Adrenal gland (tissue), 12 donors: ENCODE measurements around the gene HNRNPH1. TPM values are rescaled to one million over a fixed set of nuclear protein-coding genes. Genes with fewer than 3 reads are reported as not detected.

Source experiments
- DNase-seq, 7 donors: peaks; one replicate each; pipeline ENCODE4 v3.0.0-alpha.2; 2019 to 2020
- H3K27ac ChIP-seq, 5 donors: fragments of 200-600 bp; sonication (generic) in 4 of 5; 1 replicate in 3 of 5; 2 replicates in 2 of 5; pipeline versions ENCODE4 v1.5.1 to v1.8.0; 2016 to 2020; ENCODE audit warnings: mild to moderate bottlenecking in 1 of 5
- H3K27me3 ChIP-seq: fragments of 200-600 bp; 2 replicates; pipeline ENCODE4 v1.8.0; 2021
- H3K36me3 ChIP-seq, 2 donors: fragments of 200-600 bp; replicated peaks in 1 of 2; 1 replicate in 1 of 2; 2 replicates in 1 of 2; pipeline versions ENCODE4 v1.5.1 to v1.8.0; 2018 to 2022
- H3K4me1 ChIP-seq, 2 donors: fragments of 200-600 bp; replicated peaks in 1 of 2; 1 replicate in 1 of 2; 2 replicates in 1 of 2; pipeline versions ENCODE4 v1.5.1 to v1.8.0; 2018 to 2021
- H3K4me3 ChIP-seq, 4 donors: fragments of 200-600 bp; sonication (generic) in 3 of 4; one replicate each; pipeline ENCODE4 v1.5.1; 2016 to 2018
- H3K9me3 ChIP-seq, 3 donors: fragments of 200-600 bp; sonication (generic) in 1 of 3; replicated peaks in 1 of 3; 1 replicate in 2 of 3; 2 replicates in 1 of 3; pipeline versions ENCODE4 v1.5.1 to v1.8.0; 2016 to 2021
- CTCF ChIP-seq, 6 experiments: fragments of 450-650 bp in 4 of 6; fragments of 200-600 bp in 2 of 6; sonication (generic) in 1 of 6; IDR thresholded peaks; 1 replicate in 5 of 6; 2 replicates in 1 of 6; pipeline versions ENCODE4 v1.5.1 to v1.8.0; 2016 to 2021; ENCODE audit warnings: antibody characterized with exemption in 6 of 6, mild to moderate bottlenecking in 2 of 6, moderate library complexity in 1 of 6
- POLR2A ChIP-seq, 2 donors: fragments of 450-650 bp; IDR thresholded peaks; one replicate each; pipeline ENCODE4 v1.6.1; 2017; ENCODE audit warnings: antibody characterized with exemption in 2 of 2, mild to moderate bottlenecking in 2 of 2, moderate library complexity in 1 of 2
- WGBS, 4 donors: extraction: QIAGEN DNeasy Blood & Tissue Kit in 2 of 4; methylation state at CpG; one replicate each; pipeline versions ENCODE4 v1.1.5 to v1.1.7; 2013 to 2017; 5-methylcytosine and 5-hydroxymethylcytosine counted together
- intact Hi-C, 2 donors: fragments of 100-400 bp; cut with DNase I; formaldehyde crosslinking; loops; one replicate each; pipeline versions ENCODE4 v1.14.1 to v1.15.0; 2022 to 2023
- polyA plus RNA-seq, 3 donors: library from polyadenylated mRNA; stranded (reverse); fragments of 200-250 nt in 2 of 3; fragments of 350-450 nt in 1 of 3; fragmentation: Illumina TruSeq in 1 of 3; extraction: RNeasy Lipid Tissue Mini Kit (QIAGEN cat#74804) in 1 of 3; gene quantifications; one replicate each; pipeline ENCODE4 v1.2.3, GENCODE V29; 2013 to 2014
- total RNA-seq, 9 donors: library from RNA; depleted of rRNA in 4 of 9; stranded (reverse); fragments of >200 nt in 4 of 9; fragments of 120-200 nt in 1 of 9; fragmentation: NEBNext Ultra II Directional in 1 of 9; extraction: Animal tissue kit (Norgen Biotek cat#: 25700) in 1 of 9; gene quantifications; one replicate each; pipeline versions ENCODE4 v1.1.0 to v1.2.4, GENCODE V29; 2013 to 2023
- donor health status: healthy with polysubstance abuse.
- donor health status: Bipolar disorder and iron deficiency.
- donor health status: DM: yes; HTN: yes; CAD: no.
- donor health status: DM: no; HTN: no; CAD: no.
- donor health status: DM: no; HTN: no; CAD: no.
- donor health status: DM: yes; HTN: yes; CAD: no.

HNRNPH1 gene
- total and polyA plus RNA-seq, 12 donors: 131 to 635 (median 354) TPM

DNA sequence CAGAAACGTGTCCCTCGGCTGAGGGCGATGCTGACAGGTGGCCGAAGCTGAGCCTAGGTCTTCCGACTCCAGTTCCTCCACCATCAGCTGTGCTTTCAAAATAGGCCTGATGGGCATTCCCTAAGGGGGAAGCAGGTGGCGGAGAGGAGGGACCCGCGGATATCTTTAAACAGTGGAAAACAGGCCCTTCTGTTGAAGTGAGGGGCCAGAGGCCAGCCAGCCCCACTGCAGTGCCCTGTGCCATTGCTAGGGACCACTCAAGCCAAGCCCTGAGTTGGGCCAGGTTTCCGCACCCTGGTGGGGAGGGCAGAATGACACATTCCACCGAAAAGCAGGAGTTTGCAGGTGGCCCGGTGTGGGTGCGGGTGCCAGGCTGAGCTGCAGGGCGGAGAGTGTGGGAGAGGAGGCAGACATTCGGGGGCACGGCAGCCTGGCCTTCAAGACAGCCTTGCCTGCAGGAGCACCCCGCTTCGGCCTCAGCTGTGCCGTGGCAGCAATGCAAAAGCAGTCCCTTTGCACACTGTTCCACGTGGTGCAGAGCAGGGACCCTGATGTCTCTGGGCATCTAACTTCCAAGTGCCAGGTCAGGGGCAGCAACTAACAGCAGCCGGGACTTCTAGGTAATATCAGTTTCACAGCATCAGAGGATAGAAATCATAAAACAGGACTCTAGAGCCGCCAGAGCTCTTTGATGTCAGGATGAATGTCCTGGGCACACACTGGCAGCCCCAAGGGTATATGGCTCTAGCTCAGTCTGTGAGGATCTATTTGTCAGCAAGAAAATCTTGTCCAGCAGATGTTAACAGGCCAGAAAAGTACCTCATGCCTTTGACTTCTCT lies 17.2 kb downstream of the HNRNPH1 start:
- intact Hi-C loops: loop anchor here in 1 of 2 donors (5.0 kb wide), 1 partner anchor 56 kb away; no protein-coding TSS in a partner anchor
- Histone ChIP-seq H3K27me3 (no peaks in the 10 kb centered on the region), H3K4me3 (no peak overlapping the region), H3K36me3 (peaks cover 0 to 81% of the 10 kb centered on the region in 2 donors), H3K4me1 (peaks cover 0 to 16% of the 10 kb centered on the region in 2 donors), H3K27ac (peak overlapping the region in 2 of 5 donors; percentile 56 to 71), H3K9me3 (no peaks in the 10 kb centered on the region)
- no peak for DNase-seq
- no peak for TF ChIP-seq POLR2A (IDR thresholded peaks at IDR 0.05)
- TF ChIP-seq CTCF (IDR thresholded peaks at IDR 0.05): no peak
- WGBS, 4 donors: 76 to 83% (median 77%) methylated on average over 17 to 21 of the region's 21 CpGs

- DNase-seq: no peak
- Histone ChIP-seq H3K4me3 (no peak overlapping the region), H3K9me3 (no peaks in the 10 kb centered on the region), H3K27ac (peak overlapping the region in 1 of 5 donors; percentile 71), H3K36me3 (peaks cover 0 to 78% of the 10 kb centered on the region in 2 donors), H3K4me1 (peaks cover 0 to 12% of the 10 kb centered on the region in 2 donors), H3K27me3 (no peaks in the 10 kb centered on the region)
- TF ChIP-seq CTCF (IDR thresholded peaks at IDR 0.05) (no peak), POLR2A (IDR thresholded peaks at IDR 0.05) (no peak)
- intact Hi-C loops: loop anchor here in 1 of 2 donors (5.0 kb wide), 1 partner anchor 57 kb away; no protein-coding TSS in a partner anchor
- WGBS, 4 donors: 70 to 78% (median 76%) methylated on average over 7 to 10 of the region's 10 CpGs
These were observed 18.2 kb downstream of the HNRNPH1 start for GRCh38 chr5:179605026-179605833.

DNA sequence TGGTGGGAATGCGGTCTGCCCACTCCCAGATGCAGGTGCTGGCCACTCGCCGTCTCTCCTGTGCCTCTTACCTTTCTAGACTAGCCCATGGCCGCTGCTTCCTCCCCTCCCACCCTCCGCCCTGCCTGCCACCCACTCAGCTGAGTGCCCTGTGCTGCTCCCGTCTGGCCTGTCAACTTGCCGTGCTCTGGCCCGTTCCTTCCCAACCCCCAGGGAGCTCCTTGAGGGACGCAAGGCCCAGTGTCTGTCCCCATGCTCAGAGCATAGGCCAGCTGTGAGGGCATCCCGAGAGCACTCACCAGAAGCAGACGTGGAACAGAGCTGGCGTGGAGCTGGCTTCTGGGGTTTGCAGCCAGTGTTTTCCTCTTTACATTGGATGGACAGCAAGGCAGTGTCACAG lies 20.2 kb downstream of the HNRNPH1 start:
- Histone ChIP-seq H3K27ac (no peak overlapping the region), H3K9me3 (no peaks in the 10 kb centered on the region), H3K4me3 (no peak overlapping the region), H3K4me1 (peaks cover 0 to 12% of the 10 kb centered on the region in 2 donors), H3K36me3 (peaks cover 0 to 78% of the 10 kb centered on the region in 2 donors), H3K27me3 (no peaks in the 10 kb centered on the region)
- no peak for DNase-seq
- WGBS, 4 donors: 92 to 96% (median 93%) methylated on average over 12 of the region's 12 CpGs
- intact Hi-C loops: no loop called here
- no peak for TF ChIP-seq CTCF (IDR thresholded peaks at IDR 0.05)
- no peak for TF ChIP-seq POLR2A (IDR thresholded peaks at IDR 0.05)
